ENCODE results near the gene GPS2. TPM values are rescaled to one million over a fixed set of nuclear protein-coding genes. Genes with fewer than 3 reads are reported as not detected.

GPS2 gene
- total RNA-seq, 2 experiments from 2014 or later: 31.8 to 36.8 TPM

DNA sequence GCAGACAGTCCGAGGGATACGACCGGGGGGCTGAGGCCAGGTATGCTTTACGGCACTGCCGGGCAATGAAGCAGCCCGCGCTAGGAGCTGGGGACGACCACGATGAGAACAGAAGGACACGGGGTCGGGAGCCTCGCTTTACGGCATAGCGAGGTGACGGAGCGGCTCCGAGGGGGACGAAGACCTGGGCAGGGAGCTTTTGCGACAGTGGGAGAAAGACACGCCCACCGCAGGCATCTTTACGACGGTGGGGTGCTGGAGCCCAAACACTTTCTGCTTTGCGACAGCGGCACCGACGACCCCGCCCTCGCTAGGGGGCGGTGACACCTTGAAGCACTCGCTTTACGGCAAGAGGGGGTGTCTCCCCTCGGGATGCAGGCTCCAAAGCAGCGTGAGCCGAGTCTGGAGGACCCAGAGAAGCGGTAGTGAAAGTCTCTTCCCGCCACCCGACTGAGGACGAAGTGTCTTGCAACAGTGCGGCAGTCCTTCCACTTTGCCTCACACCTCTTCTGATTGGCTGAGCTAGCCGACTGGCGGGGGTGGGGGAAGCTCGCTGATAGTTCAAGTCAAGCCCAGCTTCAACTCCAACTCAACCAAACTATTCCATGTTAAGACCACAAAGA, 14.3 kb upstream of the GPS2 start:
- ATAC-seq (peak; percentile 70), DNase-seq (peak; percentile 99)
- Mint-ChIP-seq H3K36me3 (ENCODE audit: low read depth) (peaks cover 6% of the 10 kb centered on the region), H3K4me3 (peak overlapping the region; percentile 80), H3K4me1 (ENCODE audit: low read depth) (peaks cover 43% of the 10 kb centered on the region), H3K27me3 (no peaks in the 10 kb centered on the region), H3K27ac (peak overlapping the region; percentile 96), H3K9me3 (no peaks in the 10 kb centered on the region)
- intact Hi-C loops (cut with micrococcal nuclease): no loop called here
- TF ChIP-seq, protein P1, sequence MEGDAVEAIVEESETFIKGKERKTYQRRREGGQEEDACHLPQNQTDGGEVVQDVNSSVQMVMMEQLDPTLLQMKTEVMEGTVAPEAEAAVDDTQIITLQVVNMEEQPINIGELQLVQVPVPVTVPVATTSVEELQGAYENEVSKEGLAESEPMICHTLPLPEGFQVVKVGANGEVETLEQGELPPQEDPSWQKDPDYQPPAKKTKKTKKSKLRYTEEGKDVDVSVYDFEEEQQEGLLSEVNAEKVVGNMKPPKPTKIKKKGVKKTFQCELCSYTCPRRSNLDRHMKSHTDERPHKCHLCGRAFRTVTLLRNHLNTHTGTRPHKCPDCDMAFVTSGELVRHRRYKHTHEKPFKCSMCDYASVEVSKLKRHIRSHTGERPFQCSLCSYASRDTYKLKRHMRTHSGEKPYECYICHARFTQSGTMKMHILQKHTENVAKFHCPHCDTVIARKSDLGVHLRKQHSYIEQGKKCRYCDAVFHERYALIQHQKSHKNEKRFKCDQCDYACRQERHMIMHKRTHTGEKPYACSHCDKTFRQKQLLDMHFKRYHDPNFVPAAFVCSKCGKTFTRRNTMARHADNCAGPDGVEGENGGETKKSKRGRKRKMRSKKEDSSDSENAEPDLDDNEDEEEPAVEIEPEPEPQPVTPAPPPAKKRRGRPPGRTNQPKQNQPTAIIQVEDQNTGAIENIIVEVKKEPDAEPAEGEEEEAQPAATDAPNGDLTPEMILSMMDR (IDR thresholded peaks at IDR 0.05): no peak
- ChIA-PET CTCF (interaction anchor here (0.6 to 3.0 kb wide), 14 partner anchors 12 to 357 kb away, joined by 3 to 20 read pairs (median 4); partner anchors contain the start of genes TMEM102 and TMEM95), POLR2A (interaction anchor here (0.9 to 10.5 kb wide), 15 partner anchors 9 to 357 kb away, joined by 3 to 150 read pairs (median 6); partner anchors contain the start of genes GPS2, TMEM256, TP53 and ZBTB4)

DNA sequence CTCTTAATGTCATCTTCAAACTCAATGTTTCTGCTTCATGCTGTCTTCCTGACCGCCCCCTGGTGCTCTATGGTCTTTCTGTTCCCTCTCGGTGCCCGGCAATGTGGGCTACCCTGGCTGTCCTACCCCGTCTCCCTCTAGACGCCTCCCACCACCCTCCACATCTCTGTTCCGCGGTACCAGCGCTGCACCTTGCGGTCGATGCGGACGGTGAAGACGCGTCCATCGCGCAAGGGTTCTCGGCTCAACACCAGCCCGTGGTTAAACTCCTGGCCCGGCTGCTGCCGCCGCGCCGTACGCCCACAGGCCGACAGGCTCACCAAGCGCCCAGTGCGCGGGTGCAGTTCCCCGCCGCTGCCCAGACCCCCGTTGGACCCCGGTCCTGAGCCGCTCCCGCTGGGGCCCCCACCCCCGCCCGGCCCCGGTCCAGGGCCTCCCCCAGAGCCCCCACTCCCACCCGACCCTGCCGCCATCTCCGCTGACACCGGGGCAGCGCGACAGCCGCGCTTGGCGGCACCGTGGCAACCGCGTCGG, 13.7 kb upstream of the GPS2 start, which contains the start of gene NEURL4:
TSS of gene NEURL4 (minus strand) at position 496 of the 534 bp plus-strand sequence. CDS start at position 473, 23 bp downstream.
- peak; percentile 49 for DNase-seq
- ChIA-PET POLR2A (interaction anchor here (0.6 to 10.5 kb wide), 12 partner anchors 8 to 358 kb away, joined by 3 to 150 read pairs (median 6); partner anchors contain the start of genes GPS2, TMEM256, TP53 and ZBTB4), CTCF (interaction anchor here (0.8 to 3.0 kb wide), 11 partner anchors 9 to 358 kb away, joined by 3 to 20 read pairs (median 5); partner anchors contain the start of gene TMEM95)
- H3K27me3 Mint-ChIP-seq: no peaks in the 10 kb centered on the region
- TF ChIP-seq, protein P1 (IDR thresholded peaks at IDR 0.05): peak; percentile 10
- H3K4me1 Mint-ChIP-seq (ENCODE audit: low read depth): peaks cover 48% of the 10 kb centered on the region
- H3K4me3 Mint-ChIP-seq: peak within 1 kb of the TSS; percentile 80
- intact Hi-C loops (cut with micrococcal nuclease): no loop called here
- H3K36me3 Mint-ChIP-seq (ENCODE audit: low read depth): peaks cover 10% of the 10 kb centered on the region
- ATAC-seq: peak; percentile 0
- peak within 1 kb of the TSS; percentile 96 for H3K27ac Mint-ChIP-seq
- no peaks in the 10 kb centered on the region for H3K9me3 Mint-ChIP-seq

DNA sequence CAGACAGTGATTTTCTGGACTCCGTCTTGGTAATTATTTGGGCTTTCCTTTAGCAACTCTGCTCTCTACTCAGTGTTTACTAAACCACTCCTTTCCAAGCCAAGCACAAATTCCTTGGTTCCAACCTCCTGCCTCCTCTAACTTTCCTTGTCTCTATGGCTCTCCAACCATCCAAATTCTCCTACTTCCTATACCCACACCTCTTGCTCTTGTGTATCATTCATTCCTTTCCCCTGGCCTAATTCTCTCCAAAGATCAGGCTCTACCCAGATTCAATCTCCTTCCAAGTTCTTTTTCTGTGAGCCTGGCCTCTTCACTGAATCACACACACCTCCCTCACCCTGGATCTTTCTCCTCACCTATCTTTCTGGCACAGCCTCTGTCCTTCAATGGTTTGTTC, 12.8 kb upstream of the GPS2 start:
- intact Hi-C loops (cut with micrococcal nuclease): no loop called here
- TF ChIP-seq, protein P1 (IDR thresholded peaks at IDR 0.05): no peak
- H3K9me3 Mint-ChIP-seq: no peaks in the 10 kb centered on the region
- ChIA-PET POLR2A (interaction anchor here (0.6 to 10.5 kb wide), 3 partner anchors 13 to 21 kb away, joined by 3 to 150 read pairs (median 7); partner anchors contain the start of gene GPS2), CTCF (interaction anchor here (0.9 to 5.2 kb wide), 6 partner anchors 9 to 17 kb away, joined by 3 to 50 read pairs (median 6); no protein-coding TSS in a partner anchor)
- H3K4me3 Mint-ChIP-seq: peak overlapping the region; percentile 80
- ATAC-seq (no peak), DNase-seq (no peak)
- H3K27ac Mint-ChIP-seq: peak overlapping the region; percentile 74
- H3K4me1 Mint-ChIP-seq (ENCODE audit: low read depth): peaks cover 46% of the 10 kb centered on the region
- no peaks in the 10 kb centered on the region for H3K27me3 Mint-ChIP-seq
- H3K36me3 Mint-ChIP-seq (ENCODE audit: low read depth): peaks cover 14% of the 10 kb centered on the region

DNA sequence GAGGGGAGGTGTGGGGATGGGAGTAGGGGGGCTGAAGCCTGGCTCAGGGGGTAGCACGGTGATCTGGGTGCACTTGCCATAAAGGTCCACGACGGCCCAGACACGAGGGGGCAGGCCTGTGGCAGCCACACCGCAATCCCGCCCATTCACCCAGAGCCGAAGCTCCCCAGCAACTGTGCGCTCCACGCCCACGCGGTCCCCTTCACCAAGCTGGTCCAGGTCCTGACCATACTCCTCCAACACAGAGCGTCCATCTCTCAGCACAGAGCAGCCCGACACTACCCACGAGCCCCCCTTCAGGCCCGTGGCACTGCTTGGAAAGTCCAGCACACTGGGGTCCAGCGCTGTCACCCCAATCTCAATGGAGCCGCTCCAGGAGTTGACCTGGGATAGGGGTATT, 12.3 kb upstream of the GPS2 start:
- TF ChIP-seq, protein P1 (IDR thresholded peaks at IDR 0.05): no peak
- ChIA-PET CTCF (interaction anchor here (1.0 to 6.5 kb wide), 5 partner anchors 9 to 17 kb away, joined by 3 to 60 read pairs (median 7); partner anchors contain the start of gene ACAP1), POLR2A (interaction anchor here (10.5 kb wide), 1 partner anchor 15 kb away, joined by 150 read pairs; the partner anchor contains the start of gene GPS2)
- DNase-seq (no peak), ATAC-seq (no peak)
- Mint-ChIP-seq H3K36me3 (ENCODE audit: low read depth) (peaks cover 14% of the 10 kb centered on the region), H3K4me3 (peak overlapping the region; percentile 38), H3K4me1 (ENCODE audit: low read depth) (peaks cover 42% of the 10 kb centered on the region), H3K27me3 (no peaks in the 10 kb centered on the region), H3K27ac (peak overlapping the region; percentile 36), H3K9me3 (no peaks in the 10 kb centered on the region)
- intact Hi-C loops (cut with micrococcal nuclease): no loop called here
